SH-SY5Y (cell line): ENCODE data around the gene KCNJ5.

Source experiments
- GATA2 ChIP-seq: IDR thresholded peaks from 2 replicates; pipeline ENCODE4 v1.6.1; 2011; ENCODE audit warnings: mild to moderate bottlenecking, low read depth, low read length
- GATA3 ChIP-seq: IDR thresholded peaks from 2 replicates; pipeline ENCODE4 v1.6.1; 2011; ENCODE audit warnings: low read depth, mild to moderate bottlenecking, low read length, moderate library complexity

Gene KCNJ5

DNA sequence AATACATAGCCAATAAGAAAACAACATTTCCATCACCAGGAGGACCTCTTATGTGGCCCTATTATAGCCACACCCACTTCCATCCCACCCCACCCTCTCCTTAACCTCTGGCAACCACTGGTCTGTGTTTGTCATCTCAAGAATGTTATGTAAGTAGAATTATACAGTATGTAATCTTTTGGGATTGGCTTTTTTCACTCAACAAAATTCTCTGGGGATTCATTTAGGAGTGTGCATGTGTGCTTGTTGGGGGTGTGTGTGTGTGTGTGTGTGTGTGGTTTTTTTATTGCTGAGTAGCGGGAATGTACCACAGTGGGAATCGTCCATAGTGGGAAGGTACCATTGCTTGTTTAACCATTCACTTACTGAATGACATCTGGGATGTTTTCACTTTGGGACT, 5.2 kb downstream of the KCNJ5 start:
- TF ChIP-seq GATA2 (no peak), GATA3 (no peak)

DNA sequence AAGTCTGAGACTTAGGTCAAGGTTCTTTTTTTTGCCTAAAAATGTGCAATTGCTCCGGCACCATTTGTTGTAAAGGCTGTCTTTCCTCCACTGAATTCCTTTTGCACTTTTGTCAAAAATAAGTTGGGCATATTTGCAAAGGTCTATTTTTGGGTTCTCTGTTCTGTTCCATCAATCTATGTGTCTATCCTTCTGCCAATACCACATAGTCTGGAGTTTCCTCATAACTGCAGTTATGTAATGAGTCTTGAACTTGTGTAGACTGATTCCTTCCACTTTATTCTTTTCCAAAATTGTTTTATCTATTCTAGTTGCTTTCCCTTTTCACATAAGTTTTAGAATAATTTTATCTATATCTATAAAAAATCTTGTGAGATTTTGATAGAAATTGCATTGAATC, 6.7 kb downstream of the KCNJ5 start:
- TF ChIP-seq GATA2 (no peak), GATA3 (no peak)

DNA sequence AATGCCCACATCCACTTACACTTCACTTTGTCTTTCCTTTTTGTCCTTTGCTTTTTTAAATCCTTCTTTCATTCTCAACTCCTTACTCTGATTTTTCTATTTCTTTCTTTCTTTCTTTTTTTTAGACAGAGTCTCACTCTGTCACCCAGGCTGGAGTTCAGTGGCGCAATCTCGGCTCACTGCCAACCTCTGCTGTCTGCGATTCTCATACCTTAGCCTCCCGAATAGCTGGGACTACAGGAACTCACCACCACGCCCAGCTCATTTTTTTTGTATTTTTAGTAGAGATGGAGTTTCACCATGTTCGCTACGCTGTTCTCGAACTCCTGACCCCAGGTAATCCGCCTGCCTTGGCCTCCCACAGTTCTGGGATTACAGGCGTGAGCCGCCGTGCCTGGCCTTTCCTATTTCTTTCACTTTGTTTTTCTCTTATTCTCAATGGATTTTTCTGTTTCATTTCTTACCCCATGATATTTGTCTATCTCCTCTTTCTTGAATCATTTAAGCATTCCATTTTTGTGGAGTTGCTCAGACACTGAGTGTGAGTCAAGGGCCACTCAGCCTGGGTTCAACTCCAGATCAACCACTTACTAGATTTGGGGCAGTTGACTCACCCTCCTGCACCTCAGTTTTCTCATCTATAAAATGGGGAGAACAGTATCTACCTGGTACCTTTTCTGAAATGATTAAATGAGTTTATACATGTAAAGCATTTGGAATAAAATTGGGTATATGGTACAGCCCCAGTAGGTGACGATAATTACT, 7.6 kb downstream of the KCNJ5 start:
- TF ChIP-seq GATA2 (no peak), GATA3 (no peak)

DNA sequence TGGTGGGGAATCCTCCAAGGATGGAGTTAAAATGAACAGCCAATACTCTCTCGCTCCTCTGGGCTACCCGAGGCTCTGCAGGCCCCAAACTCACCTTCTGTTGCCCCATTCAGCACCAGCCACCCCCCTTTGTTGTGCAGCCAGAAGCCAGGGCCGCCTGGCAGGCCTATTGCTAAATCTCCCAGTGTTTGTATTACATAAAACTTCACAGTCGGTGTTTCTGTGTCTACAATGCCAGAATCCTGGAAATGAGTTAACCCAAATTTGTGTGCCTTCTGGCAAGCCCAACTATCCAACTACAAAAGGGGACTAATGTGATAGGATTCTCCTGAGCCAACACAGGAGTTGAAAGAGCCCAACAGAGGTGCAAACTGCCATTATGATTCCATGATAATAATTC, 9.3 kb downstream of the KCNJ5 start:
- TF ChIP-seq GATA3 (no peak), GATA2 (no peak)

DNA sequence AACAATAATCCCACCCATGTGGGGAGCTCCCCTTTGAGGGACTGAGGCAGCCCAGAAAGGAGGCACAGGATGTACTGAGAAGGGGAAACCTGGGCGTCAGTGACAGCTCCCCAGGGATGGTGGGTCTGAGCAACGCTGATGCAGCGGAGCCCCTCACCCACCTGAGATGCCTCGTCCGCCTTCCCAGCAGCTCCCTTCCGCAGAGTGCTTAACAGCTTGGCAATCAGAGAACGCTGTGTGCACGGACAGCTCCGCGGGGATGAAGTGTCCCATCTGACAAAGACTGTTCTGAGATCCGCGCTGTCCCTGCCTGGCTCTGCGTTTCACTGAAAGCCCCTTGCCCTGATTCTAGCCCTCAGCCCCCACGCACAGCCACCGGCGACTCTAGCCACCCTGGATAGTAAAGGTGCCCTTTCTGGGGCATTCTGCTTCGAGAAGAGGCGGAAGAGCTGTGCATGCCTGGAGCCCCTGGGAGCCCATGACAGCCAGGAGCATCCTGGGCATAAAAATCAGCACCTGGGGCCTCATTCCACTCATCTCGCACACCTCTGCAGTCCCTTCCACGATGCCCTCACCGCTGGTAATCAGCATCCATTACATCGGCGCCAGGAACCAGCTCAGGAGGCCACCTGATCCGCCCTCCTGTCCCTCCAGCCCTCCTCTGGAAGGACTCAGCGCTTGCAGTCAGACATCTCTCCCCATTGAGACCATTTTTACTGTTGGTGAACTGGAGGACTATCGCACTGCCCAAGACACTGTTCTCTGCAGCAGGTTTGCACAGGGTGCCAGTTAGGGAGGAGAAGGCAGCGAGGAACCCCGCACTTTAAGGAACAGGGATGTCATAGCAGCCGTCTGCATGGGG, 10.7 kb downstream of the KCNJ5 start:
- TF ChIP-seq GATA3 (no peak), GATA2 (no peak)

DNA sequence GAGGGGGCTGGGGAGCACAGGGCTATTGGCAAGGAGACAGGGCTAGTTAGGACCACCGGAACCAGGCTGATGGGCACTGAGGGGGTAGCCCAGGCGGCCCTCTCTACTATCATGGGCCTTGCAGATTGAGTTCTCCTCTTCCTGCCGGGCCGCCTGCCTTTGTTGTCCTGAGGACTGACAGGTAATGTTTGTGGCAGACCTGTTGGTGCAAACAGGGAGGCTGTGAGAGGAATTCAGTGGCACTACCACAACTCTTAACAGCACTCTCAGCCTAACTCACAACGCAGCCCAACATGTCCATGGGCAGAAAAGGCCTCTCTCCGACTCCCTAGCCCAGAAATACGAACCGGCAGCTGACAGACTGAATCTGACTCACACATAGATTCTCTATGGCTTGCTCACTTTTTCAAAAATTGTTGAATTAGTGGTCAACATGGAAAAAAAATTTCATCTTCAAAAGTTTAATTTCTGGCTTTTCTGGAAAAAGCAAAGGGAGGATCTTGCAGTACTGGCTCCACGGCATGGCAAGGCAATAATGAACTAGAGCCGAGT, 11.4 kb downstream of the KCNJ5 start:
- TF ChIP-seq GATA2 = no peak

DNA sequence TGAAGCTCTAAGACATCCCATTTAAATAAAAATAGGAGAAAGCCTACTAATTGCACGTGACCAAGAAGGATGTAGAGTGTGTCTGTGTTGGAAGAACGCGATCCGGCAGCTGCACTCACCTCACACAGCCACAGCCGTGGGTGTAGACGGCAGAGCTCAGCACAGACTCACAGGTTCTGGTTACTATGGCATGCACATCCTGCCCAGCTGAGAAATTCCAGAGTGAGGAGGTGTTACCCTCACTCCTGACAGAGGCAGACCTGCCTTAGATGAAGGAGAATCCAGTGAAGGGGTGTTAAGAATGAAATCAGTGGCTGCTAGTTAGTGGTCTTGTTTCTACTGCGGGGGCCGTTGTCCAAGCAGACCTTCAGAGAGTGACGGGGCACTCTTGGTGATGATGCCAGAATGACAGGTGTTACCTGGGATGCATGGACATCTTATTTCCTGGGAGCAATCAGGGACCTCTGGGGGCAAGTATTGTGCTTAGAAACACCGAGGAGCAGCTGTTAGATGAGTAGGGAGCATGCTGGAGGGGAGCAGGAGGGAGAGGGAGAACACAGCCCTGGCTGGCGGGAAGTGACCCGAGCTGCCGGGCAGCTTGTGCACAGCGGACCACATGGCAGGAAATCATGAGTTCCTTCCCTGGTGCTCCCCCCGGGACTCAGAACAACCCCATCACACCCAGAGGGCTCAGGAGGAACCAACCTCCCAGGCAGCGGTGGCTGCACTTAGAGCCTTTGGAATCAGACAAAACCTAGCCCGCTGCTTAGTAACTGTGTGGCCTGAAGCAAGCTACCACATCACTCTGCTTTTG, 12.3 kb downstream of the KCNJ5 start:
- TF ChIP-seq GATA3 = no peak
- no peak for TF ChIP-seq GATA2

DNA sequence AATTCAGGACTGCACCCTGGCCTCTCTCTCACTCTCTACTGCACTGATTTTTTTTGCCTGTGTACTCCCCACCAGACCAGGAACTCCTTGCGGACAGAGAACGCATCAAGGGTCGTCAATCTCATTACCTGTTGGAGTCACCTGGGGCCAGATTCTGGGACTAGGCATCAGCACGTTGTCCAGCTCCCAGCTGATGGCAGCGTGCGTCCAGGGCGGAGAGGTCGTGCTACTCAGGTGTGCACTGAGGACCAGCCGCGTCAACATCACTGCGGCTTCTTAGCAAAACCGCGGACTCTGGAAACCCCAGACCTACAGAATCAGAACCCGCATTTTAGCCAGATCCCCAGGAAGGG, 13.1 kb downstream of the KCNJ5 start:
- TF ChIP-seq GATA2 = no peak
- no peak for TF ChIP-seq GATA3

DNA sequence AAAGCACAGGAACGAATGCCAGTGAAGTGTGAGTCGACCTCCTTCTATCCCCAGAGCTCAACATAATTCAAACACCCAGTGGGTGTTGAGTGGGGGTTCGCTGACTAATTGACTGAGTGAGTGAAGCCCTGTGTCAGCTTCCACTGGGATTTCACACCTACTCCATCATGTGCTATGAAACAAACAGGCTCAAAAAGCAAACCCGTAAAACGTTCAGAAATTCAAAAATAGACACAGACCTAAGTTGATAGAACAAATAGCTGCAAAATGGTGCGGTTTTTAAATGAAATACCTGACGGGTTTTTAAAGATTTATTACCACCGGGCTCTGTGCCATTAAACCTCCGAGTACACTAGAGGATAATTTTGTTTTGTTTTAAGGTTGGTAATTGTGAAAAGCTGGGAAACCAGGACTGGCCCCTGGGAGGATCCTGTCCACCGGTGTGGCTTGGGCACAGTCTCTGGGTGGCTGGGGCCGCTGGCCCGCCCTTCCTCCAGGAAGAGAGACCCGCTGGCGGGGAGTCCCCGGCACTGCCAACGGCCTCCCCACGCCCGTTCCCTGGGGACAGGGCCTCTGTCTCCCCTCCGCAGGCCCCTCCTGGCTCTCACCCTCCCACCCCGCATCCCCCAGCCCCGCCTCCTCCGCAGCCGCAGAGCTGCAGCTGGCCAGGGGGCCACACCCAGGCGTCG, 13.6 kb downstream of the KCNJ5 start:
- TF ChIP-seq GATA3 (no peak), GATA2 (no peak)

DNA sequence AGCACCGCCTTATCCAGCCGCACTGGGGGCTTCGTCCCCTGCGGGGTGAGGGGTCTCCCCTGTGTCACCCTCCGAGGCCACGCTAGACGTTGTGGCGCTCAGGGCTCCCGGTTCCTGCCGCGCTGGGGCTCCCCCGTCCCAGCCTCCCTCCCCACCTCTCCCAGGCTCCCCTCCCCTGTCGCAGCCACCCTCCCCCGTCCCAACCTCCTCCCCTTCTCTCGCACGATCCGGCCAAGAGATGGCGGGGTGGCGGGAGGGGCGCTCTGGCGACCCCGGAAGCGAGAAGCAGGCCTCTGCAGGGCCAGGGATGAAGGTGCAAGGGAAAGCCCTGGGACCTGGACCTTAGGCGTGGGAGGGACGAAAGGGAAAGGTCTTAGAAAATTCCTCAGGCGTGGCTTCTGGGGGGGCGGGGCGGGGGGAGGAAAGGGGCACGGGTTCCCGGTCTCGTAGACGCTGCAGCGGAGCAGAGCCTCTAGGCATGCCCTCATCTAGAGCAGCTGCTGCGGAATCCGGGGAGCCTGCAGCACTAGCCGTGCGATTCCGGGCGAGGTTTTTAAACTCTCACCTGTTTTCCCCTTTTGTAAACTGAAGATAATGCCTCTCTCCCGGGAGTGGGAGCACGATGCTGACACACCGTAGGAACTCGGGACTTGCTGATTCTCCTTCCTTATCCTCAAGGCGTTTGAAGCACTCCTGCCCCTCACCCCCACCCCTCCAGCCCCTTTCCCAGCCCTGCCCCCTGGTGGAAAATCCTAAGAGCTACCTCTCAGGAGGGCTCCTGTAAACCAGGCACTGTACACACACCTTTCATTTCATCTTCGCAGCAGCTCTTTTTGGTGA, 14.4 kb downstream of the KCNJ5 start:
- TF ChIP-seq GATA3 (no peak), GATA2 (no peak)

DNA sequence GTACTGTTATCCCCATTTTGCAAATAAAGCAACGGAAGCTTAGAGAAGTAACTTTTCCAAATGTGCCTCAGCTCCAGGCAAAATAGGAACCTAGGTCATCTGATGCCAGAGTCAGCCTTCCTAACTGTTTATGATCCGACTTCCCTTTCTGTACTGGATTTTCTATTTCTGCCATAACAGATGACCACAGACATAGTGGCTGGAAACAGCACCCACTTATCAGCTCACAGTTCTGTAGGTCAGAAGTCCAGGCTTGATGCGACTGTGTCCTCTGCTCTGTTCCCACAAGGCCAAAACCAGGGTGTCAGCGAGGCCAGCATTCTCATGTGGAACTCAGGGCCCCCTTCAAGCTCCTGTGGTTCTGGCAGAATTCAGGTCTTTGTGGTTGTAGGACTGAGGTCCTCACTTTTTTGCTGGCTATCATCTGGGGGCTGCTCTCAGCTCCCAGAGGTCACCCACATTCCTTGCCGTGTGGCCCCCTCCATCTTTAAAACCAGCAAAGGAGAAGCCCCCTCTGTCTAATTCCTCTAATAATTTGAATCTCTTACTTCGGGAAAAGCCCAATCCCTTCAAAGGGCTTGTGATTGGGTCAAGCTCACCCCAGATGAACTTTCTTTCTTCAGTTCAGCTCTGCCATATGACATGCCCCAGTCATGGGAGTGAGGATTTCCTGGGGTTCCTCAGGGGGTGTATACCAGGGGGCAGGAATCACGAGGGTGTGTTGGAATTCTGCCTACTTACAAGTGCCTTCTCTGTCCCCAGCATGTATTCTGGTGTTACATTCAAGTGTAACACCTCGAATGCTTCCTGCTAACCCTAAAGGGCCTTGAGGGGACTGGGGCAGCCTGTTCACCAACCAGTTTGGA, 15.3 kb downstream of the KCNJ5 start:
- TF ChIP-seq GATA3 (no peak), GATA2 (no peak)

DNA sequence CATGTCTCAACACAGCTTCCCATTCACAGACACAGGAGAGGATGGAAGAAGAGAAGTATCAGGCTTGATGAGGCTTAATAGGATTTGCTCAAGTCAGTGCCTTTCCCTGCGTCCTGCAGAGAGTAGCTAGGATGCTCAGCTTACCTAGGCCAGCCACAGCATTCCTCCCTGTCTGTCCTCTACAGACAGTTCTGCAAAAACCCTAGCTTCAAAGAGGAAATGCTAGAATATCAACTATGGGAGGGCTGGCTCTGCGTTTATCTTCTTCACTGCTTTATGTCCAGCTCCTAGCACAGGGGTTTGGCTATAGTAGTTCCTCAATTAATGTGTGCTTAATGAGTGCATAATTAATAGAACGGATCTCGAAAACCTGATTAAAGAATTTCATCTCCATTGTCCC, 16.4 kb downstream of the KCNJ5 start:
- no peak for TF ChIP-seq GATA2
- no peak for TF ChIP-seq GATA3
